ENCODE measurements around the gene WNT7B.

WNT7B gene

GRCh38 chr22:45993143-45993692 lies 16.3 kb upstream of the WNT7B start:
- TF ChIP-seq ISL1 (CRISPR knock-in tag; IDR thresholded peaks at IDR 0.05) (no peak), TCF4 (CRISPR knock-in tag; IDR thresholded peaks at IDR 0.05; ENCODE audit: borderline replicate concordance) (no peak), CSDC2 (CRISPR knock-in tag; IDR thresholded peaks at IDR 0.05) (no peak), TOX (CRISPR knock-in tag; IDR thresholded peaks at IDR 0.05; ENCODE audit: borderline replicate concordance) (no peak), ZC3H10 (CRISPR knock-in tag; IDR thresholded peaks at IDR 0.05) (no peak), GLIS3 (CRISPR knock-in tag; IDR thresholded peaks at IDR 0.05) (no peak), OSR1 (CRISPR knock-in tag; IDR thresholded peaks at IDR 0.05) (no peak), ZFP3 (CRISPR knock-in tag; IDR thresholded peaks at IDR 0.05) (no peak), PPARA (CRISPR knock-in tag; IDR thresholded peaks at IDR 0.05; ENCODE audit: borderline replicate concordance) (no peak), ZNF565 (CRISPR knock-in tag; conservative IDR thresholded peaks at IDR 0.05; ENCODE audit: low read depth) (no peak), SNAI2 (CRISPR knock-in tag; IDR thresholded peaks at IDR 0.05) (no peak), CSRNP3 (CRISPR knock-in tag; IDR thresholded peaks at IDR 0.05) (no peak), ZNF70 (CRISPR knock-in tag; IDR thresholded peaks at IDR 0.05) (no peak)
- TF ChIP-seq, protein P1, sequence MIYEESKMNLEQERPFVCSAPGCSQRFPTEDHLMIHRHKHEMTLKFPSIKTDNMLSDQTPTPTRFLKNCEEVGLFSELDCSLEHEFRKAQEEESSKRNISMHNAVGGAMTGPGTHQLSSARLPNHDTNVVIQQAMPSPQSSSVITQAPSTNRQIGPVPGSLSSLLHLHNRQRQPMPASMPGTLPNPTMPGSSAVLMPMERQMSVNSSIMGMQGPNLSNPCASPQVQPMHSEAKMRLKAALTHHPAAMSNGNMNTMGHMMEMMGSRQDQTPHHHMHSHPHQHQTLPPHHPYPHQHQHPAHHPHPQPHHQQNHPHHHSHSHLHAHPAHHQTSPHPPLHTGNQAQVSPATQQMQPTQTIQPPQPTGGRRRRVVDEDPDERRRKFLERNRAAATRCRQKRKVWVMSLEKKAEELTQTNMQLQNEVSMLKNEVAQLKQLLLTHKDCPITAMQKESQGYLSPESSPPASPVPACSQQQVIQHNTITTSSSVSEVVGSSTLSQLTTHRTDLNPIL (CRISPR knock-in tag; IDR thresholded peaks at IDR 0.05; ENCODE audit: low read depth): no peak
- TF ChIP-seq, protein P2, sequence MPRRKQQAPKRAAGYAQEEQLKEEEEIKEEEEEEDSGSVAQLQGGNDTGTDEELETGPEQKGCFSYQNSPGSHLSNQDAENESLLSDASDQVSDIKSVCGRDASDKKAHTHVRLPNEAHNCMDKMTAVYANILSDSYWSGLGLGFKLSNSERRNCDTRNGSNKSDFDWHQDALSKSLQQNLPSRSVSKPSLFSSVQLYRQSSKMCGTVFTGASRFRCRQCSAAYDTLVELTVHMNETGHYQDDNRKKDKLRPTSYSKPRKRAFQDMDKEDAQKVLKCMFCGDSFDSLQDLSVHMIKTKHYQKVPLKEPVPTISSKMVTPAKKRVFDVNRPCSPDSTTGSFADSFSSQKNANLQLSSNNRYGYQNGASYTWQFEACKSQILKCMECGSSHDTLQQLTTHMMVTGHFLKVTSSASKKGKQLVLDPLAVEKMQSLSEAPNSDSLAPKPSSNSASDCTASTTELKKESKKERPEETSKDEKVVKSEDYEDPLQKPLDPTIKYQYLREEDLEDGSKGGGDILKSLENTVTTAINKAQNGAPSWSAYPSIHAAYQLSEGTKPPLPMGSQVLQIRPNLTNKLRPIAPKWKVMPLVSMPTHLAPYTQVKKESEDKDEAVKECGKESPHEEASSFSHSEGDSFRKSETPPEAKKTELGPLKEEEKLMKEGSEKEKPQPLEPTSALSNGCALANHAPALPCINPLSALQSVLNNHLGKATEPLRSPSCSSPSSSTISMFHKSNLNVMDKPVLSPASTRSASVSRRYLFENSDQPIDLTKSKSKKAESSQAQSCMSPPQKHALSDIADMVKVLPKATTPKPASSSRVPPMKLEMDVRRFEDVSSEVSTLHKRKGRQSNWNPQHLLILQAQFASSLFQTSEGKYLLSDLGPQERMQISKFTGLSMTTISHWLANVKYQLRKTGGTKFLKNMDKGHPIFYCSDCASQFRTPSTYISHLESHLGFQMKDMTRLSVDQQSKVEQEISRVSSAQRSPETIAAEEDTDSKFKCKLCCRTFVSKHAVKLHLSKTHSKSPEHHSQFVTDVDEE (CRISPR knock-in tag; IDR thresholded peaks at IDR 0.05): no peak

DNA sequence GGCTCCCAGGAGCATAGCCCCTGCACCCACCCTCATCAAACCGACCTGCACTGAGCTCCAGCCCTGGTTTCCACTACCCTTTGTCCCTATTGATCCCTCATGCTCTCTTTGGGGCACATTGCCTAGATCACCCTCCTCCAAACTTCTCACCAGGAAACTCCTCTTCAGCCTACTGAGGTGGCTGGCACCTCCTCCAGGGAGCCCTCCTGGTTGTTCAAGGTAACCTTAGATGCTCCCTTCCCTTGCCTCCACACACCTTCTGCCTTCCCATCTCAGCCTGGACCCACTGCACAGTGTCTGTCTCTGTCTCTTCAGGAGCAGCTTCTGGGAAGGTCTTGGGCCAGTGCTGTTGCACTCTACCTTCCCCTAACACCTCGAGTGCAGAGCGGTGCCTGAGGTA lies 15.8 kb upstream of the WNT7B start:
- TF ChIP-seq PPARA (CRISPR knock-in tag; IDR thresholded peaks at IDR 0.05; ENCODE audit: borderline replicate concordance) (no peak), ZFP3 (CRISPR knock-in tag; IDR thresholded peaks at IDR 0.05) (peak; percentile 85), OSR1 (CRISPR knock-in tag; IDR thresholded peaks at IDR 0.05) (no peak)
- TF ChIP-seq, protein P3, sequence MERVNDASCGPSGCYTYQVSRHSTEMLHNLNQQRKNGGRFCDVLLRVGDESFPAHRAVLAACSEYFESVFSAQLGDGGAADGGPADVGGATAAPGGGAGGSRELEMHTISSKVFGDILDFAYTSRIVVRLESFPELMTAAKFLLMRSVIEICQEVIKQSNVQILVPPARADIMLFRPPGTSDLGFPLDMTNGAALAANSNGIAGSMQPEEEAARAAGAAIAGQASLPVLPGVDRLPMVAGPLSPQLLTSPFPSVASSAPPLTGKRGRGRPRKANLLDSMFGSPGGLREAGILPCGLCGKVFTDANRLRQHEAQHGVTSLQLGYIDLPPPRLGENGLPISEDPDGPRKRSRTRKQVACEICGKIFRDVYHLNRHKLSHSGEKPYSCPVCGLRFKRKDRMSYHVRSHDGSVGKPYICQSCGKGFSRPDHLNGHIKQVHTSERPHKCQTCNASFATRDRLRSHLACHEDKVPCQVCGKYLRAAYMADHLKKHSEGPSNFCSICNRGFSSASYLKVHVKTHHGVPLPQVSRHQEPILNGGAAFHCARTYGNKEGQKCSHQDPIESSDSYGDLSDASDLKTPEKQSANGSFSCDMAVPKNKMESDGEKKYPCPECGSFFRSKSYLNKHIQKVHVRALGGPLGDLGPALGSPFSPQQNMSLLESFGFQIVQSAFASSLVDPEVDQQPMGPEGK (CRISPR knock-in tag; IDR thresholded peaks at IDR 0.05; ENCODE audit: borderline replicate concordance): no peak
- TF ChIP-seq, protein P1 (CRISPR knock-in tag; IDR thresholded peaks at IDR 0.05; ENCODE audit: low read depth): no peak
- ATAC-seq: no peak

More at GRCh38 chr22:45993143-45993692, 16.3 kb upstream of the WNT7B start:
- ATAC-seq: no peak

DNA sequence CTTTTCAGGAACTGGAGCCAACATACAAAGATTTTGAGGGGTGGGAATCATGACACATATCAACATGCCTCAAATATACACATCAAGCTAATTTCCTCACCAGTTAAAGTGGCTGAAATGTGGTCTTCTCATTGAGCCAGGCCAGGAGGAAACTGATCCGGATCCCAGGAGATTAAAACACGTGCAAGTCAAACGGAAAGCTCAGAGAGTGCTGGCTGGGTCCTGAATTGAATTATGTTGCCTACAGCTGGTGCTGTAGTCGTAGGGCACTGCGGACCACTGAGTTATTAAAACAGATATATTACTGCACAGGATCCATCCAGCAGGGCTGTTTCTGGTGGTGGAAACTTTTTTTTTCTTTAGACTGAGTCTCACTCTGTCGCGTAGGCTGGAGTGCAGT lies 14.1 kb upstream of the WNT7B start:
- TF ChIP-seq ZNF8 (CRISPR knock-in tag; IDR thresholded peaks at IDR 0.05) (no peak), ISL1 (CRISPR knock-in tag; IDR thresholded peaks at IDR 0.05) (no peak), BACH2 (CRISPR knock-in tag; IDR thresholded peaks at IDR 0.05; ENCODE audit: borderline replicate concordance) (no peak), ARNTL (CRISPR knock-in tag; IDR thresholded peaks at IDR 0.05; ENCODE audit: borderline replicate concordance, low read depth) (no peak)
- ATAC-seq: no peak
